GM19397 (cell line): Measurements from ENCODE around the gene CPSF2.
"Not testable (repeated sequence)": the region's sequence is repeated elsewhere in the genome, so short reads cannot be mapped to it uniquely, and the experiment has no call there.

ENCODE experiments used
- ATAC-seq: cut with Tn5 transposase; IDR thresholded peaks from one replicate; pipeline ENCODE4 v1.9.1; 2021; ENCODE audit warnings: mild to moderate bottlenecking, moderate library complexity; ENCODE audit not compliant: unreplicated experiment

The CPSF2 gene

GRCh38 chr14:92154283-92154942 is 32.6 kb downstream of the CPSF2 start:
- ATAC-seq, result no peak

- no peak for ATAC-seq
Observed at GRCh38 chr14:92160619-92161018, 38.9 kb downstream of the CPSF2 start.

- ATAC-seq, result no peak
Observed at GRCh38 chr14:92161521-92161920, 39.8 kb downstream of the CPSF2 start.

GRCh38 chr14:92164958-92165357 is 43.2 kb downstream of the CPSF2 start:
- no peak for ATAC-seq

GRCh38 chr14:92173668-92174067 is 51.9 kb downstream of the CPSF2 start:
- ATAC-seq, result no peak

GRCh38 chr14:92175811-92176210 is 54.0 kb downstream of the CPSF2 start:
- no peak for ATAC-seq

- no peak for ATAC-seq
Observed at GRCh38 chr14:92176476-92176875, 54.7 kb downstream of the CPSF2 start.

- ATAC-seq, result not testable (repeated sequence)
Observed at GRCh38 chr14:92179178-92179577, 57.4 kb downstream of the CPSF2 start.

- no peak for ATAC-seq
Observed at GRCh38 chr14:92185559-92185958, 63.8 kb downstream of the CPSF2 start.

GRCh38 chr14:92187616-92188015 is 65.8 kb downstream of the CPSF2 start:
- ATAC-seq, result not testable (repeated sequence)

GRCh38 chr14:92190768-92191167 is 69.0 kb downstream of the CPSF2 start:
- no peak for ATAC-seq

- no peak for ATAC-seq
Observed at GRCh38 chr14:92198804-92199203, 77.0 kb downstream of the CPSF2 start.

GRCh38 chr14:92199763-92200162 is 78.0 kb downstream of the CPSF2 start:
- ATAC-seq, result no peak

- no peak for ATAC-seq
Observed at GRCh38 chr14:92203116-92203515, 81.3 kb downstream of the CPSF2 start.

- ATAC-seq, result no peak
Observed at GRCh38 chr14:92204792-92205191, 83.0 kb downstream of the CPSF2 start.

GRCh38 chr14:92207012-92207927 is 85.5 kb downstream of the CPSF2 start:
- no peak for ATAC-seq

- no peak for ATAC-seq
Observed at GRCh38 chr14:92207928-92208265, 86.1 kb downstream of the CPSF2 start.

- ATAC-seq, result no peak
Observed at GRCh38 chr14:92209141-92209540, 87.4 kb downstream of the CPSF2 start.

- not testable (repeated sequence) for ATAC-seq
Observed at GRCh38 chr14:92213125-92213524, 91.4 kb downstream of the CPSF2 start.

GRCh38 chr14:92215579-92215978 is 93.8 kb downstream of the CPSF2 start:
- ATAC-seq, result no peak

- ATAC-seq, result no peak
Observed at GRCh38 chr14:92217936-92218335, 96.2 kb downstream of the CPSF2 start.
